C4-2B (cell line): ENCODE data around the gene PPP4R3A.

Experiments
- ZFX ChIP-seq: fragments of 450-650 bp; IDR thresholded peaks from 2 replicates; pipeline ENCODE4 v1.6.1; 2017
- TF ChIP-seq, protein P1 (sequence below): fragments of 450-650 bp; conservative IDR thresholded peaks from 2 replicates; pipeline ENCODE4 v1.5.1; 2017; ENCODE audit warnings: mild to moderate bottlenecking

DNA sequence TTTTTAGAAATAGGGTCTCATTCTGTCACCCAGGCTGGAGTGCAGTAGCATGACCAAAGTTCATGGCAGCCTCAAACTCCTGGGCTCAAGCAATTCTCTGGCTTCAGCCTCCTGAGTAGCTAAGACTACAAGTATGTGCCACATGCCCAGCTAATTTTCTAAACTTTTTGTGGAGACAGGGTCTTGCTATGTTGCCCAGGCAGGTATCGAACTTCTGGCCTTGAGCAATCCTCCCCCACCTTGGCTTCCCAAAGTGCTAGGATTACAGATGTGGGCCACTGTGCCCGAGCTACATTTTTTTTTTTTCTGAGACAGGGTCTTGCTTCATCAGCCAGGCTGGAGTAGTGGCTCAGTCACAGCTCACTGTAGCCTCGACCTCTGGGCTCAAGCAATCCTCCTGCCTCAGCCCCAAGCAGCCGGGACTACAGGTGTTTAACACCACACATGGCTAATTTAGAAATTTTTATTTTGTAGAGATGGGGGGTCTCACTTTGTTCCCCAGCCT, 7.1 kb downstream of the PPP4R3A start:
- TF ChIP-seq, protein P1, sequence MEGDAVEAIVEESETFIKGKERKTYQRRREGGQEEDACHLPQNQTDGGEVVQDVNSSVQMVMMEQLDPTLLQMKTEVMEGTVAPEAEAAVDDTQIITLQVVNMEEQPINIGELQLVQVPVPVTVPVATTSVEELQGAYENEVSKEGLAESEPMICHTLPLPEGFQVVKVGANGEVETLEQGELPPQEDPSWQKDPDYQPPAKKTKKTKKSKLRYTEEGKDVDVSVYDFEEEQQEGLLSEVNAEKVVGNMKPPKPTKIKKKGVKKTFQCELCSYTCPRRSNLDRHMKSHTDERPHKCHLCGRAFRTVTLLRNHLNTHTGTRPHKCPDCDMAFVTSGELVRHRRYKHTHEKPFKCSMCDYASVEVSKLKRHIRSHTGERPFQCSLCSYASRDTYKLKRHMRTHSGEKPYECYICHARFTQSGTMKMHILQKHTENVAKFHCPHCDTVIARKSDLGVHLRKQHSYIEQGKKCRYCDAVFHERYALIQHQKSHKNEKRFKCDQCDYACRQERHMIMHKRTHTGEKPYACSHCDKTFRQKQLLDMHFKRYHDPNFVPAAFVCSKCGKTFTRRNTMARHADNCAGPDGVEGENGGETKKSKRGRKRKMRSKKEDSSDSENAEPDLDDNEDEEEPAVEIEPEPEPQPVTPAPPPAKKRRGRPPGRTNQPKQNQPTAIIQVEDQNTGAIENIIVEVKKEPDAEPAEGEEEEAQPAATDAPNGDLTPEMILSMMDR, result no peak
- no peak for TF ChIP-seq ZFX
